ENCODE results near the gene KCNQ2. TPM values are rescaled to one million over a fixed set of nuclear protein-coding genes. Genes with fewer than 3 reads are reported as not detected.
A peak's percentile ranks its signal among the peaks of the same experiment; 100 is the strongest.

Gene KCNQ2
- total RNA-seq, 1 donor from 2014 or later = 11.5 TPM

GRCh38 chr20:63446216-63447024, 26.0 kb downstream of the KCNQ2 start:
- H3K36me3 Mint-ChIP-seq (ENCODE audit: low read depth, unreplicated experiment) = no peaks in the 10 kb centered on the region
- no peak overlapping the region for H3K4me2 ChIP-seq (ENCODE audit: low read length)
- TF ChIP-seq EZH2 (IDR thresholded peaks at IDR 0.05; ENCODE audit: insufficient read depth, low read length) (no peak), CTCF (IDR thresholded peaks at IDR 0.05; ENCODE audit: insufficient read depth, low read depth, low read length) (no peak)

GRCh38 chr20:63445075-63445734, 27.2 kb downstream of the KCNQ2 start:
- no peak overlapping the region for H3K27ac ChIP-seq (ENCODE audit: low read depth, low read length)
- H3K27me3 ChIP-seq (ENCODE audit: insufficient read depth, low read length) = peaks cover 2% of the 10 kb centered on the region
- H3K79me2 ChIP-seq (ENCODE audit: insufficient read depth, low read length) = no peaks in the 10 kb centered on the region
- H3K4me2 ChIP-seq (ENCODE audit: low read length) = no peak overlapping the region
- H3K4me1 Mint-ChIP-seq (ENCODE audit: low read depth, unreplicated experiment) = no peaks in the 10 kb centered on the region
- peak overlapping the region; percentile 41 for H3K27ac Mint-ChIP-seq (ENCODE audit: unreplicated experiment)
- H4K20me1 ChIP-seq (ENCODE audit: insufficient read depth, low read length) = no peaks in the 10 kb centered on the region
- no peak overlapping the region for H3K9ac ChIP-seq (ENCODE audit: low read length)
- DNase-seq (ENCODE audit: low read depth) (no peak), FAIRE-seq (no peak)
- H3K4me1 ChIP-seq (ENCODE audit: insufficient read depth, low read length) = no peaks in the 10 kb centered on the region
- H3K9me3 ChIP-seq (ENCODE audit: insufficient read depth, low read depth, low read length) = no peaks in the 10 kb centered on the region
- H2AFZ ChIP-seq (ENCODE audit: low read depth, low read length) = no peak overlapping the region
- peaks cover 15% of the 10 kb centered on the region for H3K27me3 Mint-ChIP-seq (ENCODE audit: low read depth, unreplicated experiment)
- no peaks in the 10 kb centered on the region for H3K9me3 Mint-ChIP-seq (ENCODE audit: unreplicated experiment)
- TF ChIP-seq CTCF (IDR thresholded peaks at IDR 0.05; ENCODE audit: insufficient read depth, low read depth, low read length) (no peak), EZH2 (IDR thresholded peaks at IDR 0.05; ENCODE audit: insufficient read depth, low read length) (no peak)
- H3K36me3 Mint-ChIP-seq (ENCODE audit: low read depth, unreplicated experiment) = no peaks in the 10 kb centered on the region
- H3K36me3 ChIP-seq (ENCODE audit: insufficient read depth, low read length) = no peaks in the 10 kb centered on the region
- no peak overlapping the region for H3K4me3 ChIP-seq (ENCODE audit: insufficient read depth, low read depth, low read length)
- H3K4me3 Mint-ChIP-seq (ENCODE audit: unreplicated experiment) = no peak overlapping the region

More at GRCh38 chr20:63446216-63447024, 26.0 kb downstream of the KCNQ2 start:
- Histone ChIP-seq H3K27me3 (ENCODE audit: insufficient read depth, low read length) (peaks cover 2% of the 10 kb centered on the region), H3K9me3 (ENCODE audit: insufficient read depth, low read depth, low read length) (no peaks in the 10 kb centered on the region), H4K20me1 (ENCODE audit: insufficient read depth, low read length) (no peaks in the 10 kb centered on the region), H2AFZ (ENCODE audit: low read depth, low read length) (no peak overlapping the region), H3K9ac (ENCODE audit: low read length) (no peak overlapping the region), H3K4me3 (ENCODE audit: insufficient read depth, low read depth, low read length) (no peak overlapping the region), H3K36me3 (ENCODE audit: insufficient read depth, low read length) (no peaks in the 10 kb centered on the region), H3K4me1 (ENCODE audit: insufficient read depth, low read length) (no peaks in the 10 kb centered on the region), H3K27ac (ENCODE audit: low read depth, low read length) (no peak overlapping the region), H3K79me2 (ENCODE audit: insufficient read depth, low read length) (no peaks in the 10 kb centered on the region)
- Mint-ChIP-seq H3K4me3 (ENCODE audit: unreplicated experiment) (no peak overlapping the region), H3K9me3 (ENCODE audit: unreplicated experiment) (no peaks in the 10 kb centered on the region), H3K27me3 (ENCODE audit: low read depth, unreplicated experiment) (peaks cover 17% of the 10 kb centered on the region), H3K4me1 (ENCODE audit: low read depth, unreplicated experiment) (no peaks in the 10 kb centered on the region), H3K27ac (ENCODE audit: unreplicated experiment) (no peak overlapping the region)
- DNase-seq (ENCODE audit: low read depth) (no peak), FAIRE-seq (no peak)
